HG02852 (cell line): ENCODE data around the gene ARMH3.
"Not testable (repeated sequence)": the region's sequence is repeated elsewhere in the genome, so short reads cannot be mapped to it uniquely, and the experiment has no call there.

Source experiments
- ATAC-seq: cut with Tn5 transposase; IDR thresholded peaks from one replicate; pipeline ENCODE4 v1.9.1; 2021; ENCODE audit warnings: mild to moderate bottlenecking, moderate library complexity; ENCODE audit not compliant: unreplicated experiment

The ARMH3 gene

GRCh38 chr10:101987136-101987535 lies 68.8 kb downstream of the ARMH3 start:
- ATAC-seq, result no peak

DNA sequence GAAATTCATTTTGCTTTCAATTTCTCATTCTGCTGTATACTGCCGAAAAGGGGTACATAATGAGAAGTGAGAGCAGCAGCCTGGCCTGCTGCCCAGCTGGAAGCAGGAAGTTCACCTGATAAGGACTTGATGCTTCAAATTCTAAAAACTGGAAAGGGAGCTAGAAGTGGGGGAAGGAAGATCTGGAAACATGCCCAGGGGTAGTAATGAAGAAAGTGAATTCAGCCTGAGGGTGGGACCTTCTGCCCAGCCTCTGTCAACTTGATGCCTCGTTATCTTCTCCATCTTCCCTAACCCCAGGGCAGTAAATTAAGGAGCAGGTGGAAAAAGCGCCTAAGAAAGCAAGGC lies 69.4 kb downstream of the ARMH3 start:
- ATAC-seq, result no peak

- ATAC-seq, result not testable (repeated sequence)
These were observed 75.3 kb downstream of the ARMH3 start for GRCh38 chr10:101980677-101981076.

- ATAC-seq, result no peak
These were observed 81.6 kb downstream of the ARMH3 start for GRCh38 chr10:101974091-101974971.

DNA sequence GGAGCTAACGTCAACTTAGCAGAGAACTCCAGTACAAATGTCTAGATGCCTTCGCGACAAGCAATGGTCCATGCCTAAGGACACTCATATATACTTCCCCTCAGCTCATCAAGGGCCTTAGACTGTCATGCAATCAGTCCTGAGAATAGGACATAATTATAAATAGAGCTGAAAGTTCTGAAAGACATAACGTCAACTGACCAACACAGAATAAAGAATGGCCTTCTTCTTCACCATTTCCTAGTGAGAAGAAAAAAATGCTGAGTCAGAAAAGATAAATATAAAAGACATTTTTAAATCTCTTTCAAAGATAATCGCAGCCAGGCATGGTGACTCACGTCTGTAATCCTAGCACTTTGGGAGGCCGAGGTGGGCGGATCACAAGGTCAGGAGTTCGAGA lies 83.2 kb downstream of the ARMH3 start:
- ATAC-seq, result no peak

DNA sequence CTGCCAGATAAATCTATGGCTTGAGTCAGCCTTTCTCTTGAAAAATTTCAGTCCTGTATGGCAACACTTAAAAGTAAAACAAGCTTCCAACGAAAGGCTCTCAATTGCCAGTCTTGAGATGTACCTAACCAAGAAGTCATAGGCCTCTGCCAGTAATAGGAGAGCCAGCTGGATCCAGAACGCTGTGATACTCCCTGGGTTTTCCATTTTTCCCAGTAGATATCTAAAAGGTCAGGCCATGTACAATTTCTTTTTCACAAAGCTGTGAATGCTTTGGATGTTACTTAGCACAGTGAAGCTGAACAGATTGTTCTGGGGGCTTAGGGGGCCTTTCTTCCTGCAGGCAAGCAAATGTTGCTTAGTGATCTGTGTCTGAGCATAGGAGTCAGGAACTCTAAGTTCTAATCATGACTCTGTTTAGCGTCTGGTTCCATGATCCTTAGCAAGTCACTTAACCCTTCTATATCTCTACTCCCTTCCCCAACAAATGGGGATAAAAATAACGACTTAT lies 86.5 kb downstream of the ARMH3 start:
- no peak for ATAC-seq

GRCh38 chr10:101968940-101969321 lies 87.0 kb downstream of the ARMH3 start:
- ATAC-seq, result no peak

DNA sequence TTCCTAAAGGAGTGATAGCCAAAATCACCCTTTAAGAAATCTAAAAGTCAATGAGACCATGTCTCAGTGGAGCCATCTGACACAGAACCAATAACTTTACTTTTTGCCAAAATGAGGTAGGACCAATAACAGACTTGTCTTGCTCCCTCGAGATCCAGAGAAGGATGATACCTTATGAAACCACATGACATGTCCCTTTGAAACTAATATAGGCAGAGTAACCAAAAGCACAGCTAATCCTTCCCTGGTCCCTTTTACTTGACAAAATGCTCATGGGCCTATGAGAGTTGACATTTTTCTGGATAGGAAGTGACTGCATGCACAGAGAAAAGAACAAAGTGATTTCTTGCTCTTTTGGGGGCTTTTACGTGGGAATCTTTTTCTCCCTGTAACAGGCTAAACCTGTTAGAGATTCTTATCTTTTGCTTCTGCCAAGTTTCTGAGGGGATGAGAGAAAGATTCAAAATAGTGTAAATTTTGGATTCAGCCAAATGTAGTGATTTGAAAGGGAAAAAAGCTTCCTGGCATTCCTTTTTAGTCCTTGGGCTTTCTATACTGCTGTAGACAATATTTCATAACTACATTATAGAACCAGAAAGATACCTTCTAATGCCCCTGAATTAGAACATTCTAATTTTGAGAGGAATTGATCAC lies 87.6 kb downstream of the ARMH3 start:
- no peak for ATAC-seq

DNA sequence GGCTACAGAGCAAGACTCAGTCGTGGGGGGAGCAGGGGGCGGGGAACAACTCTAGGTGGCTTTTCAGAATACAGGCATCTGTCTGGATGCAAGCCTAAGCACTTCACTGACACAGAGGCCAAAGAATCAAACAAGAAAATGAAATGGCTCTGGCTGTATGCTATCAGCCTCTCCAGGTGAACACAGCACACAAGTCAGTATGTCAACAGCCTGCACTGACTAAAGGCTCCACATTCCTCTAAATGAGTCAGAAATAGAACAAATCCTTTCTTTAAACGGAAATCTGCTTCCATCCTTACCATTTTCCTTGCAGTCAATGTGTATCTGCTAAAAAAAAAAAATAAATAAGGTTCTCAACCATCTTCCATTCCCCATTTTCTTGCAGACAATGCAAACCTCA lies 88.3 kb downstream of the ARMH3 start:
- no peak for ATAC-seq

- no peak for ATAC-seq
These were observed 88.9 kb downstream of the ARMH3 start for GRCh38 chr10:101967119-101967518.

DNA sequence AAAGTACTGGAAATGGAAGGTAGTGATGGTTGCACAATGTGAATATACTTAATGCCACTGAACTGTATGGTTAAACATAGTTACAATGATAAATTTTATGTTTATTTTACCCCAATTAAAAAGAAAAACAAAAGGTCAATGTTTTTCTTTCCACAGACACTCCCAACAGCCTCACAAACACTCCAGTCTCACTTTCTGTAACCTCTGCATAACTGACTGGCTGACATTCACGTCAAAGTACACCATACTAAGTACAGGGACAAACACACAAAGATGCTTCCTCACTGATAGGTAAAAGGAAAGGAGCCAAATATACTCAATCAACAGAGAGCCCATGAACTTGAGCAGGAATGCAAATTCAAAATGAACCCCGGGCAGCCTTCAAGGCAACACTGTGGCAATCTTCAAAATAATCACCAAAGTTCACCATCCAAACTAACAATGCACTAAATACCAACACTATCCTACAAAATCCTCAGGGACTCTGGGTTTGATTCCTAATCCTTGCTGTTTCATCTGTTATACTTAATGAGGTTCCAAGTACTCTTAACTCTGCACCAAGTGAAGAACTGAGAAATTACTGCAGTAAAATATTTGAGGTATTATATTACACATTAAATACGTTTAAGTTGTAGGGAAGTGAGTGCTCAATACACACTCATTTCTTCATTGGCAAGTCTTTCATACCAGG lies 90.8 kb downstream of the ARMH3 start:
- no peak for ATAC-seq

DNA sequence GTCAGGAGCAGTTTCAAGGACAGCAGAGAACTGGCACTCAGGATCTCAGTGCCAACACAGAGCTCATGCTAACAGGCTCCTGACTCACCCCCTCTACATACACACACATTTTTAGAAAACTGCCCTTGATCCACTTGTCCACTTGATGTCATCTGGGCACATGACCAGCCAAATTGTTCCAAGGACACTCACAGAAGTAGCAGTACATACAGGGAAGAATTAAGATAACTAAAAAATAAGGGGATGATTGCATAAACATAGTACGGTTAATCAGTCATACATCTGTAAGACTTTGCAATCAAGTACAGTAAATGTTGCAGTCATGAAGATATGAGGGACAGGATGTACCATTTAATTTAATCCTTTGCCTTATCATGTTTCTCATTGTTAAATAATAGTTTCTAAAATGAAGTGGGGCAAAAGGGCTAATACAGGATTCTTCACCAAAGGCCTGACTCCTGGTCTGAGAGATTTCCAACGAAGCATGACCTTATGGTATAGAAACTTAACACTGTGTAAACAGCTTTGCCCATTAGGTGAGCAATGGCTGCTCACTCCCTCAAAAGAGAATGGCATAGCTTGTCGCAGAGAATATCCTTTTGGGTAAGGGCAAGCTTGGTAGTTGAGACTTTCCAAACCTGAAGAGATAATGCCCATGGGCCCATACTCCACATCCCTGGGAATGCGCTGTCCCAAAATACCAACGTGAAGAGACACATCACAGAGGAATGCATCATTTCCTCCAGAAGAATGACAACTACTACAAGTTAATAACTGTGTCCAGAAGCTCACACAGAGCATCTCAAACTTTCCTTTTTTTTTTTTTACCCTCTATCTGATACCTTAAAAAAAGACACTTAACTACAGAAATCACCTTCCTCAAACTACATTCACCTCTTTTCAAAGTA lies 94.1 kb downstream of the ARMH3 start:
- no peak for ATAC-seq

DNA sequence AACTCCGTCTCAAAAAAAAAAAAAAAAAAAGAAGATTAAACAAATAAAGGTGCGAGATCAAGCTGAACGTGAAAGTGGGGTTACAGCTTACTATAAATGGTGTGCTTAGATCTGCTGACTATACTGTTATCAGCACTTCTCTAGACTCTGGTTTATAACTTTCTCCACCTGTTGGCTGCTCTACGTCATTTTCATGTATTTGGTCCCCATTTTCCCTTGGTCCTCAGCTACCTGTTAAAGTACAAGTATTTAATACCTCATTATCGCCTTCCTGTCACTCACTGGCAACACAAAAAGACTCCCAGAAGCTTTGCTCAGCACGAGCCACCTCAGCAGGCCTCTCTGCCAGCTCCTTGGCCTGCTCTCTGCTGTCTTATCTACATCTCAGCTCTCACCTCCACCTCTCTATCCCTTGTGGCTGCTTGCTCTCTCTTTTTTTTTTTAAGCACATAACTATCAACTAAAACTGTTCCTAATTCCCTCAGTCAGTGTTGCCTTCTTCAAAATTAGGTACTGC lies 95.0 kb downstream of the ARMH3 start:
- ATAC-seq, result no peak

GRCh38 chr10:101959346-101959916 lies 96.5 kb downstream of the ARMH3 start:
- ATAC-seq, result no peak

DNA sequence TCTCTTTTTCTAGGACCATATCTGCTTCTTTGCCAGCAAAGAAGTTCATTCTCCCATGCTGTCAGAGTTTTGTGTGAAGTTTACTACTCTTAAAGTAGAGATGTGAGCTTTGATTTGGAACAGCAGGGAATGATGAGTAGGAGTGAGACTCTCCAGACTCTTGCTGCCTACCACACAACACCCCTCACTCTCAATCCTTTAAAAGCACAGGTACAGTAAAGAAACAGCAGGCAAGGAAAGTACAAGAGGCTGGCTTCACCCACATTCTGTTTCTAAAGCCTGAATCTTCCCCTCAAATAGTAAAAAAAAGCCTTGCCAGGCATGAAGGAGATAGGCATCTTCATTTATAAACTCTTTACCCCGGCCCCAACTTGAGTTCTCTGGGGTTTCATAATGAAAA lies 97.3 kb downstream of the ARMH3 start:
- ATAC-seq, result no peak

- no peak for ATAC-seq
These were observed 99.1 kb downstream of the ARMH3 start for GRCh38 chr10:101956898-101957297.

DNA sequence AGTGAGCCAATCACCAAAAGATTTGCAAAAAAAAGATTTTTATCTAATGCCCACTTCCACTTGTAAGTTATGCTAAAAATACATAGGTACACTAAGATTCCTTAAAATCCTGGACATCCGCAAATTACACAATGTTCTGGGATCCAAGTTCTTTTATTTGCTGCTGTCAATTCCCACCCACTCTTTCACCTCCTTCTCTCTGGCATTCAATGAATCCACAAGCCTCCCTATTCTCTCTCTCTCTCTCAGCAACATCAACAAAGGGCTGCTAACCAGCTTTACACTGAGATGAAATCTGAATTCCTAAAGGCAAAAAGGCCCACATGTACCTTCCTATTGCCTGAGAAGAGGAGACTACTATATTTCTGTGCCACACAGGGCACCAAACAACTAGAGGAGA lies 99.9 kb downstream of the ARMH3 start:
- ATAC-seq, result no peak

DNA sequence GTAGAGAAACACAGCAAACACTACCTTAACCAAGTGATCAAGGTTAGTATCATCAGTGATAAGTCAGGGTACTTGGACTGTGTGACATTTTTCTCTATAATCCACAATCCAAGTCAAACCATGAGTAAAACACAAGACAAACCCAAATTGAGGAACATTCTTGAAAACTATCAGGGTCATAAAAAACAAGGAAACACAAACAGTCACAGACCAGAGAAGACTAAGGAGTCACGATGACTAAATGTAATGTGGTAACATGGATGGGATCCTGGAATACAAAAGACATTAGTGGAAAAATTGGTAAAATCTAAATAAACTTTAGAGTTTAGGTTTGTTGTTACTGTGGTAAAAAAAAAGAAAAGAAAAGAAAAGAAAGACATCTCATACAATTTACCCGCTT lies 103.8 kb downstream of the ARMH3 start:
- ATAC-seq, result no peak

DNA sequence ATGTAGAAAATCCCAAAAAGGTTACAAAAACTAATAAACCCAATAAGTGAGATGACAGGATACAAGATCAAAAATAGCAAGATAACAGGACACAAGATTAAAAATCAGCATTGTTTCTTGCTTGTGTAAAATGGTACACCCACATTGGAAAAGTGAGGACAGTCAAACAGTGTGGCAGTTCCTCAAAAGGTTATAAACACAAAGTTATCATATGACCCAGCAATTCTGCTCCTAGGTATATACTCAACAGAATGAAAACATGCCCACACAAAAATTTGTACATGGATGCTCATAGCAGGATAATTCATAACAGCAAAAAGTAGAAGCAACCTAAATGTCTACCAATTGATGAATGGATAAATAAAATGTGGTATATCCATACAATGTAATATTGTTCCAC lies 105.8 kb downstream of the ARMH3 start:
- ATAC-seq, result no peak

DNA sequence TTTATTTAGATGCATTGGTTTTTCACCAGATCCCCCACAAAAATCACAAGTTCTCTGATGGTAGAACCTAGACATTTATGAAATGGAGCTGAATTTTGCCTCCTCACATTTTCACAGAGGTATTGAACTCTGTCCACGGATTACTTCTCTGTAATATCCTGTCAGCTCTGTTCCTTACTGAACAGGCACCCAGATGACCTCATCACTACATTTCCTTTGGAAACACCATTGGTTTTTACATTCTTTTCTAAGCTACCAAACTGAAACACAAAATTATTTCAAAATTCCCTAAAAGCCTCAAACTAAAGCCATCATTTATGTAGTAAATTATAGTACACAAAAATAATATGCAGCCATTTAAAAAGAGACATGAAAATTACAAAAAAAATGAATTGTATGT lies 114.1 kb downstream of the ARMH3 start:
- ATAC-seq, result no peak
